NCI-H1105 treated with DMSO at 0.1 percent for 48 hours (cell line): ENCODE measurements around the gene SOX1.
A peak's percentile ranks its signal among the peaks of the same experiment; 100 is the strongest.

Experiments
- DNase-seq: peaks from one replicate; lab custom pipeline; 2025; lab: John Stamatoyannopoulos, UW

Gene SOX1

GRCh38 chr13:112058941-112059340, 8.0 kb upstream of the SOX1 start:
- DNase-seq: no peak

GRCh38 chr13:112059457-112060281, 7.3 kb upstream of the SOX1 start:
- no peak for DNase-seq

- DNase-seq: no peak
Measured at GRCh38 chr13:112060282-112060830, 6.6 kb upstream of the SOX1 start.

GRCh38 chr13:112060899-112061366, 6.0 kb upstream of the SOX1 start:
- DNase-seq: no peak

- no peak for DNase-seq
Measured at GRCh38 chr13:112061367-112062061, 5.4 kb upstream of the SOX1 start.

GRCh38 chr13:112062072-112062567, 4.8 kb upstream of the SOX1 start:
- DNase-seq: no peak

- DNase-seq: no peak
Measured at GRCh38 chr13:112062571-112063570, 4.1 kb upstream of the SOX1 start.

- no peak for DNase-seq
Measured at GRCh38 chr13:112063807-112064206, 3.1 kb upstream of the SOX1 start.

GRCh38 chr13:112064222-112064621, 2.7 kb upstream of the SOX1 start:
- peak; percentile 99 for DNase-seq

GRCh38 chr13:112065521-112065866, 1.5 kb upstream of the SOX1 start:
- DNase-seq: no peak

- peak; percentile 68 for DNase-seq
Measured at GRCh38 chr13:112065867-112066623, 904 bp upstream of the SOX1 start.

- peak; percentile 99 for DNase-seq
Measured at GRCh38 chr13:112066624-112067004, 335 bp upstream of the SOX1 start.

GRCh38 chr13:112067871-112068539, 1.1 kb downstream of the SOX1 start:
- DNase-seq: peak; percentile 61

GRCh38 chr13:112068540-112069060, 1.7 kb downstream of the SOX1 start:
- peak; percentile 47 for DNase-seq

- DNase-seq: peak; percentile 59
Measured at GRCh38 chr13:112069061-112069844, 2.3 kb downstream of the SOX1 start.

GRCh38 chr13:112069845-112070251, 2.9 kb downstream of the SOX1 start:
- DNase-seq: peak; percentile 81

- peak; percentile 94 for DNase-seq
Measured at GRCh38 chr13:112071102-112071722, 4.3 kb downstream of the SOX1 start.

GRCh38 chr13:112071723-112072533, 5.0 kb downstream of the SOX1 start:
- DNase-seq: no peak
